Activated T-helper 17 cell treated with anti-CD3 and anti-CD28 coated beads, Interleukin-2, amount 50 U/mL, for 72 hours (primary cell): Measurements from ENCODE around the gene MOCOS. TPM values are rescaled to one million over a fixed set of nuclear protein-coding genes. Genes with fewer than 3 reads are reported as not detected.

Experiments
- ATAC-seq: fragments of 150-1000 bp; cut with Tn5 transposase; replicated peaks from 2 replicates; pipeline ENCODE4 v1.10.0; 2021; ENCODE audit warnings: mild to moderate bottlenecking, moderate library complexity
- H3K27ac Mint-ChIP-seq: one replicate; pipeline ENCODE4 v1.8.0; 2022; ENCODE audit warnings: mixed read lengths
- H3K27me3 Mint-ChIP-seq: one replicate; pipeline ENCODE4 v1.8.0; 2022; ENCODE audit warnings: mixed read lengths
- H3K36me3 Mint-ChIP-seq: one replicate; pipeline ENCODE4 v1.8.0; 2022; ENCODE audit warnings: low read depth, mild to moderate bottlenecking, mixed read lengths
- H3K4me1 Mint-ChIP-seq: one replicate; pipeline ENCODE4 v1.8.0; 2022; ENCODE audit warnings: mixed read lengths
- H3K4me3 Mint-ChIP-seq: one replicate; pipeline ENCODE4 v1.8.0; 2022; ENCODE audit warnings: mild to moderate bottlenecking, mixed read lengths
- H3K9me3 Mint-ChIP-seq: one replicate; pipeline ENCODE4 v1.8.0; 2022; ENCODE audit warnings: mixed read lengths
- total RNA-seq, 2 donors: library from RNA; stranded (reverse); gene quantifications; one replicate each; pipeline ENCODE4 v1.2.3, GENCODE V29; 2022

MOCOS gene
- total RNA-seq, 2 donors from 2014 or later: 0.19 TPM

- ATAC-seq: peak; percentile 44
- no peaks in the 10 kb centered on the region for H3K36me3 Mint-ChIP-seq
- H3K27ac Mint-ChIP-seq: no peak overlapping the region
- H3K27me3 Mint-ChIP-seq: peaks cover 19% of the 10 kb centered on the region
- H3K9me3 Mint-ChIP-seq: no peaks in the 10 kb centered on the region
- no peaks in the 10 kb centered on the region for H3K4me1 Mint-ChIP-seq
- H3K4me3 Mint-ChIP-seq: peak overlapping the region; percentile 65
Measured at GRCh38 chr18:36186461-36187192, 670 bp upstream of the MOCOS start.

DNA sequence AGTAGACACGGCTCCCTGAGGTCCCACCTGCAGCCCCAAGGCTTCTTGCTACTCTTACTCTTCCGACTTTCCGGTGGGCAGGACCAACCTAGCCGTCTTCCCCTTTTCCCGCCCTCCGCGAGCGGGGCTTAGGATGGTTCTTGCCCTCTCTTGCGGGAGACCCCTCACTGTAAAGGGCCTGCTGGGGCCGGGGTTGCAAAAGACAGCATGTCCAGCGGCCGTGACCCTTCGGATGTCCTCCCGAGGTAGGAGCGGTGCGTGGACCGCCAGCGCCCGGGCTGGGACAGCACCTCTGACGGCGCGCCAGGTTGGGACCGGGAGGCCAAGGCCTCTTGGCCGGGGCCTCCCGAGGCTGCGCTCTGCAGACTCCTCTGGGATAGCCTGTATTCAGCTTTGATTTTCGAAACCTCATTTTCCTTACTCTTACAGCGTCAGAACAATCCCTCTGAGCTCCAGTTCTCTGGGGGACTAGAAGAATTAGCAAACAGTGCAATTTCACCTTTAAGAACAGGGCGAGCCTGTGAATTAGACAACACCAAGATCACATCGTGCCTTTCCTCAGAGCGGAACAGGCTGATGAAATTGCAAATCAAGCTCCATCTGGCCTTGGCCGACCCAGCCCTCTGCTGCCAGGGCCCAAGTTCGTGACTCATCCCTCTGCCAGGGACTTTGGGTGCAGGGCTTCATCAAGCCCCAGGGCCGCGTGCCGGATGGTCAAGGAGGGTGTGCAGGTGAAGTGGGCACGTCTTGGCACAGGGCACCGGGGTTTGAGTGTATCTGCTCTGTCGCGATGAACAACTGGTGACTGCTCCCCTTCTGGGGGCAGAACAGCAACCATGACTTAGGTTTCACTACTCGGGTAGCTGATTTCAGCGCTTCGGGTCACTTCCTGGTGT lies 777 bp downstream of the MOCOS start:
- Mint-ChIP-seq H3K27me3 (peaks cover 19% of the 10 kb centered on the region), H3K4me3 (peak overlapping the region; percentile 65), H3K27ac (no peak overlapping the region), H3K36me3 (no peaks in the 10 kb centered on the region), H3K9me3 (no peaks in the 10 kb centered on the region), H3K4me1 (no peaks in the 10 kb centered on the region)
- ATAC-seq: no peak

DNA sequence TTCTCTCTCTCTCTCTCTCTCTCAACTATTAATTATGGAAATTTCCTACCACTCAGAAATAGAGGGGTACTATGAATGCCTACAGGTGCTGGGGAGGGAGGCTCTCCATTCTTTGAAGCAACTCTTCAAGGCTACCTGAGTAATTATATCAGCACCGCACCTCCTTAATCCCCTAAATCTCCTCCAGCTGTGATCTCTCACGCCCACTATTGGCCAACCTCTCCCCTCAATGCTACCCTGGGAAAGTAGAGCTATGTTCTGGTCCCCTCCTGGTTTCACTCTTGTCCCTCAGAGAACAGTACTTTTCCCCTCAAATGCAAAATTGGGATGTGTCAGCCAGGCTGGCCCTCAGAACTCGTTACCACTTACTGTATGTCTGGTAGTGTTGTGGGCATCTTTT lies 1.6 kb downstream of the MOCOS start:
- no peak for ATAC-seq
- no peak overlapping the region for H3K27ac Mint-ChIP-seq
- H3K4me3 Mint-ChIP-seq: peak overlapping the region; percentile 65
- H3K9me3 Mint-ChIP-seq: no peaks in the 10 kb centered on the region
- H3K36me3 Mint-ChIP-seq: no peaks in the 10 kb centered on the region
- no peaks in the 10 kb centered on the region for H3K4me1 Mint-ChIP-seq
- H3K27me3 Mint-ChIP-seq: peaks cover 19% of the 10 kb centered on the region

DNA sequence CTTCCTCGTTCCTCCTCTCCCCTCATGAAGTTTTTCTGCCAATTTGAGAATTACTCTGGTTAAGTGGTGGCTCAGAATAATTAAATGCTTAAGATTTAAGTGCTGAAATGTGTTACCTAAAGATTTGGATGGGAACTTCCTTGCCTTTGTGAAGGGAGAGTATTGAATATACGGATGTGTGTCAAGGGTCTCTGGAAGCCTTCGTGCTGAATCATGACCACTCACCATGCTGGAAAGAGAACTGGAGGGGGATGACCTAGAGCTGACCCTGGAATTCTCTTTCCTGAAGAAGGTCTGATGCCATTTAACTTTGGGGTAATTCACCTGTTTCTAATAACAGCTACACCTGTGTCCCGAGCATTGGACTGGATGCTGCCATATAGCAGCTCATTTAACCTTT lies 2.2 kb downstream of the MOCOS start:
- H3K4me3 Mint-ChIP-seq: peak overlapping the region; percentile 65
- H3K36me3 Mint-ChIP-seq: no peaks in the 10 kb centered on the region

GRCh38 chr18:36191286-36191685 lies 4.0 kb downstream of the MOCOS start:
- Mint-ChIP-seq H3K36me3 (no peaks in the 10 kb centered on the region), H3K4me3 (no peak overlapping the region), H3K9me3 (no peaks in the 10 kb centered on the region), H3K27me3 (peaks cover 19% of the 10 kb centered on the region), H3K4me1 (no peaks in the 10 kb centered on the region), H3K27ac (no peak overlapping the region)
- ATAC-seq: no peak

More for the DNA sequence above, 2.2 kb downstream of the MOCOS start:
- Mint-ChIP-seq H3K9me3 (no peaks in the 10 kb centered on the region), H3K27ac (no peak overlapping the region), H3K4me1 (no peaks in the 10 kb centered on the region), H3K27me3 (peaks cover 19% of the 10 kb centered on the region)
- ATAC-seq: no peak

GRCh38 chr18:36191711-36192110 lies 4.4 kb downstream of the MOCOS start:
- peaks cover 19% of the 10 kb centered on the region for H3K27me3 Mint-ChIP-seq
- H3K4me3 Mint-ChIP-seq: no peak overlapping the region
- H3K4me1 Mint-ChIP-seq: no peaks in the 10 kb centered on the region
- H3K9me3 Mint-ChIP-seq: no peaks in the 10 kb centered on the region
- ATAC-seq: no peak
- H3K36me3 Mint-ChIP-seq: no peaks in the 10 kb centered on the region
- no peak overlapping the region for H3K27ac Mint-ChIP-seq

GRCh38 chr18:36194600-36195315 lies 7.5 kb downstream of the MOCOS start:
- peaks cover 6% of the 10 kb centered on the region for H3K27me3 Mint-ChIP-seq
- H3K36me3 Mint-ChIP-seq: no peaks in the 10 kb centered on the region
- H3K4me3 Mint-ChIP-seq: no peak overlapping the region
- no peak overlapping the region for H3K27ac Mint-ChIP-seq
- H3K4me1 Mint-ChIP-seq: no peaks in the 10 kb centered on the region
- ATAC-seq: no peak
- no peaks in the 10 kb centered on the region for H3K9me3 Mint-ChIP-seq

GRCh38 chr18:36195427-36196122 lies 8.3 kb downstream of the MOCOS start:
- peaks cover 3% of the 10 kb centered on the region for H3K27me3 Mint-ChIP-seq
- no peaks in the 10 kb centered on the region for H3K9me3 Mint-ChIP-seq
- no peak for ATAC-seq
- no peaks in the 10 kb centered on the region for H3K4me1 Mint-ChIP-seq
- no peak overlapping the region for H3K27ac Mint-ChIP-seq
- no peak overlapping the region for H3K4me3 Mint-ChIP-seq
- H3K36me3 Mint-ChIP-seq: no peaks in the 10 kb centered on the region

DNA sequence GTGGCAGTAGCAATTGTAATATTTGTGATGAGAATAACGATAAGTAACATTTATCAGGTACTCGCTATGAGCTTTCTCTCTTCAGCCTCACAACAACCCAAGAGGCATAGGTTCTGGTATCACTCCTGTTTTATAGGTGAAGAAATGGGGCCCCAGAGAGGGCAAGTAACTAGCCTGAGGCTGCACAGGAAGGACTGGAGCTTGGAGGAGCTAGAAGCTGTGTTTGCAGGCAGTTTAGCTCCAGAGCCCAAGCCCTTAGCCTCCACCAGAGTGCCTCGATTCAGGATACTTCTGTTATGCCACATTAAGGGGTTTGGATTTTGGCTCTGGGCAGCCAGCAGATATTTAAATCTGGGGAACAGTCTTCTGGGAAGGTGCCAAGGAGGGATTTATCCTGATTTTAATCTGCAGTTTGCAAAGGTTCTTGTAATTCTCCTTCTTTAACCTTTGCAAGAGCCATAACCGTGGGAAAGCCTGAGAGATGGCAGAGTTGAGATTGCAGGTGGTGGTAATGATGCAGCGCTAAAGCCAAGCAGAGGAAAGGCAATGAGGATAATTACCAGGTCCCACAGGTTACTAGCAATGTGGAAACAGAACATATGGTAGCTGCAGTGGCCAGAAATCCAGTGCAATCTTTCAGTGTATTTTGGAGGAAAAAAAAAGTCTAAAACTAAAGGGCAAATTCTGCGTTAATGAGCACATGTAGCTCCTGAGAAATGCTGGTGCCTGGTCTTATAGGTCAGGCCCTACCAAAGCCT lies 9.1 kb downstream of the MOCOS start:
- Mint-ChIP-seq H3K9me3 (no peaks in the 10 kb centered on the region), H3K27ac (no peak overlapping the region), H3K36me3 (no peaks in the 10 kb centered on the region), H3K27me3 (no peaks in the 10 kb centered on the region), H3K4me1 (no peaks in the 10 kb centered on the region), H3K4me3 (no peak overlapping the region)
- no peak for ATAC-seq

- no peaks in the 10 kb centered on the region for H3K4me1 Mint-ChIP-seq
- no peaks in the 10 kb centered on the region for H3K9me3 Mint-ChIP-seq
- H3K4me3 Mint-ChIP-seq: no peak overlapping the region
- ATAC-seq: no peak
- no peaks in the 10 kb centered on the region for H3K36me3 Mint-ChIP-seq
- no peaks in the 10 kb centered on the region for H3K27me3 Mint-ChIP-seq
- no peak overlapping the region for H3K27ac Mint-ChIP-seq
Measured at GRCh38 chr18:36197511-36198166, 10.3 kb downstream of the MOCOS start.

DNA sequence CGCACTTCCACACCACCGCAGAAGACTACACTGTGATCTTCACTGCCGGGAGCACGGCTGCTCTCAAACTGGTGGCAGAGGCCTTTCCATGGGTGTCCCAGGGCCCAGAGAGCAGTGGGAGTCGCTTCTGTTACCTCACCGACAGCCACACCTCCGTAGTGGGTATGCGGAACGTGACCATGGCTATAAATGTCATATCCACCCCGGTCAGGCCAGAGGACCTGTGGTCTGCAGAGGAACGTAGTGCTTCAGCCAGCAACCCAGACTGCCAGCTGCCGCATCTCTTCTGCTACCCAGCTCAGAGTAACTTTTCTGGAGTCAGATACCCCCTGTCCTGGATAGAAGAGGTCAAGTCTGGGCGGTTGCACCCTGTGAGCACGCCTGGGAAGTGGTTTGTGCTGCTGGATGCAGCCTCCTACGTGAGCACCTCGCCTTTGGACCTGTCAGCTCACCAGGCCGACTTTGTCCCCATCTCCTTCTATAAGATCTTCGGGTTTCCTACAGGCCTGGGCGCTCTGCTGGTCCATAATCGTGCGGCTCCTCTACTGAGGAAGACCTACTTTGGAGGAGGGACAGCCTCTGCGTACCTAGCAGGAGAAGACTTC lies 12.5 kb downstream of the MOCOS start:
- no peak overlapping the region for H3K4me3 Mint-ChIP-seq
- no peaks in the 10 kb centered on the region for H3K9me3 Mint-ChIP-seq
- H3K27me3 Mint-ChIP-seq: no peaks in the 10 kb centered on the region
- H3K27ac Mint-ChIP-seq: no peak overlapping the region
- H3K36me3 Mint-ChIP-seq: no peaks in the 10 kb centered on the region
- ATAC-seq: no peak
- H3K4me1 Mint-ChIP-seq: no peaks in the 10 kb centered on the region

DNA sequence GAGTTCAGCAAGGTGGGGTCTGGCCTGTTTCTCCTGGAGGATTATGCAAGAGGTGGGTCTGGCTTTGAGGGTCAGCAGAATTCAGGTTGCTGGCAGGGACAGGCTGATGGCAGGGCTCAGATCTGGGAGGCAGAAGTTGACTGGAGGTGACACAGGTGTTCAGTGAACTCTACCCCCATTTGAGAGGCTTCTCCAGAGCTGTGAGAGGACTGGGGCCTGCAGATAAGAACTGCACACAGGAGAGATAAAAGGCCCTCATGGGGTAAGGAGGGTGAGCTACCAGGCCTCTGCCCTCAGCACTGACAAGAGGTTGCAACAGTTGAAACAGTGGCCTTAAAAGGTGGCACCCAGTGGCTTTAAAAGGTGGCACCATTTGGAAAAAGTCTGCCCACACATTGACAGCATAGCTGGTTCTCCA lies 13.1 kb downstream of the MOCOS start:
- H3K27me3 Mint-ChIP-seq: no peaks in the 10 kb centered on the region
- H3K4me3 Mint-ChIP-seq: no peak overlapping the region
- ATAC-seq: no peak
- H3K9me3 Mint-ChIP-seq: no peaks in the 10 kb centered on the region
- H3K36me3 Mint-ChIP-seq: no peaks in the 10 kb centered on the region
- H3K27ac Mint-ChIP-seq: no peak overlapping the region
- no peaks in the 10 kb centered on the region for H3K4me1 Mint-ChIP-seq

DNA sequence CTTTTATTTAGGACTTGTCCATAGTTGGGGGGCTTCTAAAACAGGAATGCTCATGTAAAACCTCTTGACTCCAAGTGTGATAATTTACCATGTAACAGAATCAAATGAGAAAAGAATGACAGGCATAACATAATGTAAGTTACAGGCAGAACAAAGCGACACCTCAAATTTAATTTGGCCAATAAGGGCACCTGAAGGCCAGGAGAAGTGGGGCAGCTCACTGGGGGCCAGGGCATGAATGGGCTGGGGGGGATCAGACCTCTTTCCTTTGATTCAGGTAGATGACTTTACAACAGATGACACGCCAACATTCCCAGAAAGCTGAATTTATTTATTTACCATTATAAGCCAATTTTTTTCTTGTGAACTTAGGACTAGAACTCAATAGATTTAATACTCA lies 14.5 kb downstream of the MOCOS start:
- Mint-ChIP-seq H3K27ac (no peak overlapping the region), H3K9me3 (no peaks in the 10 kb centered on the region), H3K27me3 (no peaks in the 10 kb centered on the region), H3K4me3 (no peak overlapping the region), H3K4me1 (no peaks in the 10 kb centered on the region), H3K36me3 (no peaks in the 10 kb centered on the region)
- no peak for ATAC-seq
